OCI-LY1 (cell line): ENCODE data around the gene AKT1S1.
A peak's percentile ranks its signal among the peaks of the same experiment; 100 is the strongest.
"Not testable (repeated sequence)": the region's sequence is repeated elsewhere in the genome, so short reads cannot be mapped to it uniquely, and the experiment has no call there.

Source experiments
- H2AFZ ChIP-seq: fragments of 200-600 bp; sonication (generic), shearing (Covaris generic); 2 replicates; pipeline ENCODE4 v1.6.0; 2014; ENCODE audit warnings: antibody characterized with exemption, mild to moderate bottlenecking, low read length
- H3F3A ChIP-seq: fragments of 200-600 bp; sonication (generic), shearing (Covaris generic); 2 replicates; pipeline ENCODE4 v1.6.0; 2014; ENCODE audit warnings: mild to moderate bottlenecking, antibody characterized with exemption, low read length, moderate library complexity; ENCODE audit not compliant: insufficient read depth
- H3K27ac ChIP-seq: fragments of 200-600 bp; sonication (generic); 2 replicates; pipeline ENCODE4 v1.5.1; 2014; ENCODE audit warnings: low read length, mixed run types, mild to moderate bottlenecking, low read depth; ENCODE audit not compliant: poor library complexity, severe bottlenecking
- H3K27me3 ChIP-seq: fragments of 200-600 bp; sonication (generic); 2 replicates; pipeline ENCODE4 v1.6.0; 2014; ENCODE audit warnings: antibody characterized with exemption, mild to moderate bottlenecking, low read length, moderate library complexity; ENCODE audit not compliant: insufficient read depth
- H3K36me3 ChIP-seq: fragments of 200-600 bp; sonication (generic); 2 replicates; pipeline ENCODE4 v1.6.1; 2014; ENCODE audit warnings: mild to moderate bottlenecking, antibody characterized with exemption, low read length, moderate library complexity, mixed read lengths; ENCODE audit not compliant: insufficient read depth
- H3K4me1 ChIP-seq: fragments of 200-600 bp; sonication (generic); 2 replicates; pipeline ENCODE4 v1.5.1; 2014; ENCODE audit warnings: mild to moderate bottlenecking, low read length, moderate library complexity; ENCODE audit not compliant: insufficient read depth, severe bottlenecking
- H3K4me2 ChIP-seq: fragments of 200-600 bp; sonication (generic), shearing (Covaris generic); 2 replicates; pipeline ENCODE4 v1.6.1; 2014; ENCODE audit warnings: low read length
- H3K4me3 ChIP-seq: fragments of 200-600 bp; sonication (generic); 2 replicates; pipeline ENCODE4 v1.5.1; 2014; ENCODE audit warnings: low read length, low read depth, mild to moderate bottlenecking, mixed read lengths; ENCODE audit not compliant: poor library complexity, severe bottlenecking
- H3K79me2 ChIP-seq: fragments of 200-600 bp; shearing (Covaris generic); 2 replicates; pipeline ENCODE4 v1.6.1; 2016; ENCODE audit warnings: mixed run types, low read length, mixed read lengths; ENCODE audit not compliant: insufficient read depth
- H3K9ac ChIP-seq: fragments of 200-600 bp; sonication (generic), shearing (Covaris generic); 2 replicates; pipeline ENCODE4 v1.6.1; 2014; ENCODE audit warnings: mild to moderate bottlenecking, low read length, mixed read lengths
- H3K9me2 ChIP-seq: fragments of 200-600 bp; sonication (generic), shearing (Covaris generic); 2 replicates; pipeline ENCODE4 v1.6.1; 2014; ENCODE audit warnings: low read depth, mild to moderate bottlenecking, low read length, mixed read lengths
- H3K9me3 ChIP-seq: fragments of 200-600 bp; shearing (Covaris generic); 2 replicates; pipeline ENCODE4 v1.6.1; 2014; ENCODE audit warnings: low read length, mixed read lengths
- H4K20me1 ChIP-seq: fragments of 200-600 bp; sonication (generic), shearing (Covaris generic); 2 replicates; pipeline ENCODE4 v1.6.0; 2016; ENCODE audit warnings: mild to moderate bottlenecking, low read length; ENCODE audit not compliant: insufficient read depth
- EZH2 ChIP-seq: fragments of 200-600 bp; sonication (generic), shearing (Covaris generic); IDR thresholded peaks from 2 replicates; pipeline ENCODE4 v1.8.0; 2017; ENCODE audit warnings: borderline replicate concordance, mixed run types, mild to moderate bottlenecking, antibody characterized with exemption, low read length, moderate library complexity, mixed read lengths
- TF ChIP-seq, protein P1 (sequence below): fragments of 200-600 bp; sonication (generic), shearing (Covaris generic); IDR thresholded peaks from 2 replicates; pipeline ENCODE4 v1.5.1; 2017; ENCODE audit warnings: mild to moderate bottlenecking, antibody characterized with exemption, low read length, moderate library complexity, mixed read lengths

Gene AKT1S1

GRCh38 chr19:49823472-49823871 lies 53.7 kb downstream of the AKT1S1 start:
- no peaks in the 10 kb centered on the region for H3F3A ChIP-seq
- TF ChIP-seq, protein P1, sequence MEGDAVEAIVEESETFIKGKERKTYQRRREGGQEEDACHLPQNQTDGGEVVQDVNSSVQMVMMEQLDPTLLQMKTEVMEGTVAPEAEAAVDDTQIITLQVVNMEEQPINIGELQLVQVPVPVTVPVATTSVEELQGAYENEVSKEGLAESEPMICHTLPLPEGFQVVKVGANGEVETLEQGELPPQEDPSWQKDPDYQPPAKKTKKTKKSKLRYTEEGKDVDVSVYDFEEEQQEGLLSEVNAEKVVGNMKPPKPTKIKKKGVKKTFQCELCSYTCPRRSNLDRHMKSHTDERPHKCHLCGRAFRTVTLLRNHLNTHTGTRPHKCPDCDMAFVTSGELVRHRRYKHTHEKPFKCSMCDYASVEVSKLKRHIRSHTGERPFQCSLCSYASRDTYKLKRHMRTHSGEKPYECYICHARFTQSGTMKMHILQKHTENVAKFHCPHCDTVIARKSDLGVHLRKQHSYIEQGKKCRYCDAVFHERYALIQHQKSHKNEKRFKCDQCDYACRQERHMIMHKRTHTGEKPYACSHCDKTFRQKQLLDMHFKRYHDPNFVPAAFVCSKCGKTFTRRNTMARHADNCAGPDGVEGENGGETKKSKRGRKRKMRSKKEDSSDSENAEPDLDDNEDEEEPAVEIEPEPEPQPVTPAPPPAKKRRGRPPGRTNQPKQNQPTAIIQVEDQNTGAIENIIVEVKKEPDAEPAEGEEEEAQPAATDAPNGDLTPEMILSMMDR, result no peak
- no peak for TF ChIP-seq EZH2
- H4K20me1 ChIP-seq, result no peaks in the 10 kb centered on the region
- H3K9me2 ChIP-seq, result no peaks in the 10 kb centered on the region
- H3K9me3 ChIP-seq, result no peaks in the 10 kb centered on the region
- no peaks in the 10 kb centered on the region for H3K27me3 ChIP-seq
- H3K79me2 ChIP-seq, result peaks cover 59% of the 10 kb centered on the region
- peaks cover 81% of the 10 kb centered on the region for H3K36me3 ChIP-seq
- no peak overlapping the region for H2AFZ ChIP-seq
- H3K4me3 ChIP-seq, result peak overlapping the region; percentile 42
- peak overlapping the region; percentile 99 for H3K27ac ChIP-seq
- peak overlapping the region; percentile 60 for H3K4me2 ChIP-seq
- H3K9ac ChIP-seq, result peak overlapping the region; percentile 70
- H3K4me1 ChIP-seq, result peaks cover 84% of the 10 kb centered on the region

GRCh38 chr19:49820125-49820524 lies 57.0 kb downstream of the AKT1S1 start:
- Histone ChIP-seq H2AFZ (no peak overlapping the region), H3K9ac (peak overlapping the region; percentile 100), H3F3A (no peaks in the 10 kb centered on the region), H3K4me1 (peaks cover 64% of the 10 kb centered on the region), H3K9me3 (no peaks in the 10 kb centered on the region), H3K9me2 (no peaks in the 10 kb centered on the region), H3K36me3 (peaks cover 50% of the 10 kb centered on the region), H3K79me2 (peaks cover 44% of the 10 kb centered on the region), H3K4me3 (peak overlapping the region; percentile 99), H3K27ac (peak overlapping the region; percentile 99), H3K4me2 (peak overlapping the region; percentile 88), H3K27me3 (no peaks in the 10 kb centered on the region), H4K20me1 (no peaks in the 10 kb centered on the region)
- TF ChIP-seq EZH2, result no peak

DNA sequence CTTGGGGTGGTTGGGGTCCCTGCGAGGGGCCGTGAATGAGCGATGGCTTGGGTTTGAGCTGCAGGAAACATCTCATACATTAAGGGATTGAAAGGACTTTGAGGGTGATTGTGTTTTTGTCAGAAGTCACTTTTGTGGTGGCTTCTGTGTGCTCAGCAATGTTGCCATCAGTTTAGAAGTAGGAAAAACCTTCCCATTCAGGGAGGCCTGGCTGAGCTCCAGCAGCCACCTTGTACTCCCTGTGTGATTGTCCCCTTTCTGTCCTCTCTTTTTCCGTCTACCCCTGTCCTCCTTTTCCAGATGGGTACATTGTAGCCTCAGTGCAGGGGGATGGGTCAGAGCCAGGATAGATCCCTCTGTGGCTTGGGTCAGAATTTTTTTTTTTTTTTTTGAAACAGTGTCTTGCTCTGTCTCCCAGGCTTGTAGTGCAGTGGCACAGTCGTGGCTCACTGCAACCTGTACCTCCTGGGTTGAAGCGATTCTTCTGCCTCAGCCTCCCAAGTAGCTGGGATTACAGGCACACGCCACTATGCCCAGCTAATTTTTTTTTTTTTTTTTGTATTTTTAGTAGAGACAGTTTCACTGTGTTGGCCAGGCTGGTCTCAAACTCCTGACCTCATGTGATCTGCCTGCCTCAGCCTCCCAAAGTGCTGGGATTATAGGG lies 57.6 kb downstream of the AKT1S1 start:
- not testable (repeated sequence) for H4K20me1 ChIP-seq, H2AFZ ChIP-seq, H3K9me3 ChIP-seq, H3K9me2 ChIP-seq, H3F3A ChIP-seq, H3K27me3 ChIP-seq
- peak overlapping the region; percentile 88 for H3K4me2 ChIP-seq
- peak overlapping the region; percentile 99 for H3K27ac ChIP-seq
- H3K4me3 ChIP-seq, result peak overlapping the region; percentile 99
- H3K36me3 ChIP-seq, result peaks cover 45% of the 10 kb centered on the region
- peak overlapping the region; percentile 100 for H3K9ac ChIP-seq
- H3K4me1 ChIP-seq, result peaks cover 61% of the 10 kb centered on the region
- peaks cover 38% of the 10 kb centered on the region for H3K79me2 ChIP-seq
